CD8-positive, alpha-beta memory T cell (primary cell): ENCODE data around the gene PDE11A. TPM values are rescaled to one million over a fixed set of nuclear protein-coding genes. Genes with fewer than 3 reads are reported as not detected.
A peak's percentile ranks its signal among the peaks of the same experiment; 100 is the strongest.

Experiments
- CTCF ChIA-PET: fragments of 350-600 bp; sonication (Branson Sonifier 250); formaldehyde crosslinking; loops from one replicate; lab custom pipeline; 2021; ENCODE audit warnings: antibody characterized with exemption; lab: Charles Lee
- POLR2A ChIA-PET: fragments of 350-600 bp; sonication (Branson Sonifier 250); formaldehyde crosslinking; loops from one replicate; lab custom pipeline; 2021; ENCODE audit warnings: antibody characterized with exemption; lab: Charles Lee
- DNase-seq, 5 donors: peaks; one replicate each; pipeline versions ENCODE4 v3.0.0 to v3.0.0-alpha.2; 2020 to 2022; ENCODE audit warnings: mixed read lengths in 1 of 5
- H3K27ac ChIP-seq: one replicate; pipeline ENCODE4 v1.7.0; 2013; ENCODE audit warnings: low read depth, mild to moderate bottlenecking, low read length, moderate library complexity
- H3K27me3 ChIP-seq: 2 replicates; pipeline ENCODE4 v1.7.0; 2013; ENCODE audit warnings: low read length, mild to moderate bottlenecking; ENCODE audit not compliant: insufficient read depth, poor library complexity, severe bottlenecking
- H3K36me3 ChIP-seq: 2 replicates; pipeline ENCODE4 v1.7.0; 2013; ENCODE audit warnings: mild to moderate bottlenecking, low read length, moderate library complexity; ENCODE audit not compliant: insufficient read depth
- H3K4me1 ChIP-seq: 2 replicates; pipeline ENCODE4 v1.7.0; 2013; ENCODE audit warnings: mild to moderate bottlenecking, low read length, moderate library complexity; ENCODE audit not compliant: insufficient read depth
- H3K4me3 ChIP-seq: 2 replicates; pipeline ENCODE4 v1.7.0; 2013; ENCODE audit warnings: mild to moderate bottlenecking, low read length
- H3K9me3 ChIP-seq: 2 replicates; pipeline ENCODE4 v1.7.0; 2013; ENCODE audit warnings: mild to moderate bottlenecking, low read length
- H3K27ac Mint-ChIP-seq, 8 donors: one replicate each; pipeline ENCODE4 v1.8.0; 2020 to 2021; ENCODE audit warnings: mixed read lengths in 8 of 8, mild to moderate bottlenecking in 6 of 8, inconsistent platforms in 3 of 8, moderate library complexity in 3 of 8
- H3K27me3 Mint-ChIP-seq, 2 donors: one replicate each; pipeline ENCODE4 v1.8.0; 2020 to 2021; ENCODE audit warnings: mixed read lengths in 2 of 2, mild to moderate bottlenecking in 1 of 2, moderate library complexity in 1 of 2
- H3K36me3 Mint-ChIP-seq, 3 donors: one replicate each; pipeline ENCODE4 v1.8.0; 2020 to 2021; ENCODE audit warnings: mixed read lengths in 3 of 3, inconsistent platforms in 1 of 3, mild to moderate bottlenecking in 1 of 3
- H3K4me1 Mint-ChIP-seq, 3 donors: one replicate each; pipeline ENCODE4 v1.8.0; 2020 to 2021; ENCODE audit warnings: mixed read lengths in 3 of 3, inconsistent platforms in 1 of 3, mild to moderate bottlenecking in 1 of 3
- H3K4me3 Mint-ChIP-seq, 7 donors: one replicate each; pipeline ENCODE4 v1.8.0; 2020 to 2021; ENCODE audit warnings: mixed read lengths in 7 of 7, mild to moderate bottlenecking in 6 of 7, moderate library complexity in 4 of 7, inconsistent platforms in 2 of 7
- H3K9me3 Mint-ChIP-seq, 5 donors: one replicate each; pipeline ENCODE4 v1.8.0; 2020 to 2022; ENCODE audit warnings: mixed read lengths in 5 of 5, mild to moderate bottlenecking in 3 of 5, moderate library complexity in 2 of 5, inconsistent platforms in 1 of 5
- polyA plus RNA-seq: library from polyadenylated mRNA; unstranded; fragments of 300-500 nt; fragmentation: Illumina TruSeq; gene quantifications from one replicate; pipeline ENCODE4 v1.2.3, GENCODE V29; 2021
- total RNA-seq, 2 experiments: library from RNA; stranded (reverse); gene quantifications; one replicate each; pipeline ENCODE4 v1.2.3, GENCODE V29; 2021

PDE11A gene
- total and polyA plus RNA-seq, 3 experiments from 2014 or later, result not detected

- H3K9me3 ChIP-seq, result no peaks in the 10 kb centered on the region
Measured at GRCh38 chr2:177679611-177680605, 392.7 kb downstream of the PDE11A start.

GRCh38 chr2:177678939-177679338, 393.6 kb downstream of the PDE11A start:
- Mint-ChIP-seq H3K27ac (no peak overlapping the region), H3K36me3 (no peaks in the 10 kb centered on the region), H3K4me1 (no peaks in the 10 kb centered on the region), H3K9me3 (no peaks in the 10 kb centered on the region), H3K27me3 (peaks cover 3 to 26% of the 10 kb centered on the region in 2 donors), H3K4me3 (no peak overlapping the region)
- no peaks in the 10 kb centered on the region for H3K4me1 ChIP-seq
- no peaks in the 10 kb centered on the region for H3K36me3 ChIP-seq
- ChIA-PET POLR2A (no interaction called here), CTCF (no interaction called here)
- H3K27me3 ChIP-seq, result peaks cover 4% of the 10 kb centered on the region
- no peaks in the 10 kb centered on the region for H3K9me3 ChIP-seq
- no peak overlapping the region for H3K27ac ChIP-seq
- no peak for DNase-seq
- H3K4me3 ChIP-seq, result no peak overlapping the region

More at GRCh38 chr2:177679611-177680605, 392.7 kb downstream of the PDE11A start:
- Mint-ChIP-seq H3K27me3 (peaks cover 3 to 22% of the 10 kb centered on the region in 2 donors), H3K4me3 (no peak overlapping the region), H3K9me3 (no peaks in the 10 kb centered on the region), H3K4me1 (no peaks in the 10 kb centered on the region), H3K36me3 (no peaks in the 10 kb centered on the region), H3K27ac (no peak overlapping the region)
- no peak overlapping the region for H3K4me3 ChIP-seq
- no peaks in the 10 kb centered on the region for H3K36me3 ChIP-seq
- peak overlapping the region; percentile 46 for H3K27ac ChIP-seq
- ChIA-PET POLR2A (interaction anchor here (0.7 kb wide), 1 partner anchor 369 kb away, joined by 3 read pairs; no protein-coding TSS in a partner anchor), CTCF (no interaction called here)
- H3K27me3 ChIP-seq, result peaks cover 4% of the 10 kb centered on the region
- no peaks in the 10 kb centered on the region for H3K4me1 ChIP-seq
- no peak for DNase-seq

- H3K4me3 Mint-ChIP-seq, result no peak overlapping the region
- H3K27me3 Mint-ChIP-seq, result peaks cover 12 to 42% of the 10 kb centered on the region in 2 donors
- no peaks in the 10 kb centered on the region for H3K9me3 Mint-ChIP-seq
- POLR2A ChIA-PET, result no interaction called here
- H3K36me3 Mint-ChIP-seq, result no peaks in the 10 kb centered on the region
- no peak overlapping the region for H3K27ac ChIP-seq
- H3K27me3 ChIP-seq, result peaks cover 4% of the 10 kb centered on the region
- no peak overlapping the region for H3K4me3 ChIP-seq
- no peaks in the 10 kb centered on the region for H3K36me3 ChIP-seq
- H3K4me1 ChIP-seq, result no peaks in the 10 kb centered on the region
- DNase-seq, result no peak
- H3K4me1 Mint-ChIP-seq, result no peaks in the 10 kb centered on the region
- H3K27ac Mint-ChIP-seq, result no peak overlapping the region
- CTCF ChIA-PET, result no interaction called here
- H3K9me3 ChIP-seq, result no peaks in the 10 kb centered on the region
Measured at GRCh38 chr2:177676636-177677035, 395.9 kb downstream of the PDE11A start.

GRCh38 chr2:177675825-177676224, 396.8 kb downstream of the PDE11A start:
- H3K9me3 ChIP-seq, result no peaks in the 10 kb centered on the region
- Mint-ChIP-seq H3K4me1 (no peaks in the 10 kb centered on the region), H3K4me3 (no peak overlapping the region), H3K27ac (no peak overlapping the region), H3K27me3 (peaks cover 12 to 48% of the 10 kb centered on the region in 2 donors), H3K36me3 (no peaks in the 10 kb centered on the region), H3K9me3 (no peaks in the 10 kb centered on the region)
- H3K27me3 ChIP-seq, result peaks cover 4% of the 10 kb centered on the region
- CTCF ChIA-PET, result no interaction called here
- POLR2A ChIA-PET, result no interaction called here
- H3K36me3 ChIP-seq, result no peaks in the 10 kb centered on the region
- no peak for DNase-seq
- no peak overlapping the region for H3K27ac ChIP-seq
- no peaks in the 10 kb centered on the region for H3K4me1 ChIP-seq
- no peak overlapping the region for H3K4me3 ChIP-seq

GRCh38 chr2:177675350-177675821, 397.2 kb downstream of the PDE11A start:
- Mint-ChIP-seq H3K4me3 (no peak overlapping the region), H3K27me3 (peaks cover 12 to 53% of the 10 kb centered on the region in 2 donors), H3K27ac (no peak overlapping the region), H3K9me3 (no peaks in the 10 kb centered on the region), H3K4me1 (no peaks in the 10 kb centered on the region), H3K36me3 (no peaks in the 10 kb centered on the region)
- Histone ChIP-seq H3K27ac (no peak overlapping the region), H3K36me3 (no peaks in the 10 kb centered on the region), H3K4me3 (no peak overlapping the region), H3K27me3 (peaks cover 4% of the 10 kb centered on the region), H3K9me3 (no peaks in the 10 kb centered on the region), H3K4me1 (no peaks in the 10 kb centered on the region)
- POLR2A ChIA-PET, result no interaction called here
- DNase-seq, result no peak
- CTCF ChIA-PET, result no interaction called here

- no peaks in the 10 kb centered on the region for H3K36me3 Mint-ChIP-seq
Measured at GRCh38 chr2:177673602-177674595, 398.7 kb downstream of the PDE11A start.

GRCh38 chr2:177671662-177672061, 400.9 kb downstream of the PDE11A start:
- ChIA-PET CTCF (no interaction called here), POLR2A (no interaction called here)

More at GRCh38 chr2:177673602-177674595, 398.7 kb downstream of the PDE11A start:
- Mint-ChIP-seq H3K27me3 (peaks cover 18 to 59% of the 10 kb centered on the region in 2 donors), H3K27ac (no peak overlapping the region), H3K9me3 (no peaks in the 10 kb centered on the region), H3K4me1 (no peaks in the 10 kb centered on the region), H3K4me3 (no peak overlapping the region)
- ChIA-PET CTCF (no interaction called here), POLR2A (no interaction called here)
- peaks cover 7% of the 10 kb centered on the region for H3K27me3 ChIP-seq
- no peaks in the 10 kb centered on the region for H3K4me1 ChIP-seq
- H3K4me3 ChIP-seq, result no peak overlapping the region
- H3K27ac ChIP-seq, result no peak overlapping the region
- H3K36me3 ChIP-seq, result no peaks in the 10 kb centered on the region
- DNase-seq, result no peak
- H3K9me3 ChIP-seq, result no peaks in the 10 kb centered on the region

More at GRCh38 chr2:177671662-177672061, 400.9 kb downstream of the PDE11A start:
- Histone ChIP-seq H3K36me3 (no peaks in the 10 kb centered on the region), H3K27me3 (peaks cover 4% of the 10 kb centered on the region), H3K27ac (no peak overlapping the region), H3K9me3 (no peaks in the 10 kb centered on the region), H3K4me1 (no peaks in the 10 kb centered on the region), H3K4me3 (no peak overlapping the region)
- H3K9me3 Mint-ChIP-seq, result no peaks in the 10 kb centered on the region
- no peaks in the 10 kb centered on the region for H3K4me1 Mint-ChIP-seq
- no peaks in the 10 kb centered on the region for H3K36me3 Mint-ChIP-seq
- no peak for DNase-seq
- H3K27me3 Mint-ChIP-seq, result peaks cover 18 to 60% of the 10 kb centered on the region in 2 donors
- H3K27ac Mint-ChIP-seq, result no peak overlapping the region
- no peak overlapping the region for H3K4me3 Mint-ChIP-seq
